ENCODE measurements around the gene SCAMP4. TPM values are rescaled to one million over a fixed set of nuclear protein-coding genes. Genes with fewer than 3 reads are reported as not detected.

SCAMP4 gene
- total and polyA plus RNA-seq, 2 of the 13 experiments (the other 11 are each of a cell fraction or from before 2014, with no cell fraction given) = 10.7 to 13.7 TPM

- DNase-seq (ENCODE audit: low spot score) (no peak), ATAC-seq (no peak), FAIRE-seq (no peak)
- in situ Hi-C loops (cut with HindIII; ENCODE audit: extremely low pct_ligation_motif_present, low pct_unique_long_range_greater_than_20kb) (no loop called here), intact Hi-C loops (cut with micrococcal nuclease; ENCODE audit: unreplicated experiment) (no loop called here)
- Histone ChIP-seq H2AFZ (ENCODE audit: low read length) (no peak overlapping the region), H3K27me3 (ENCODE audit: control insufficient read depth in 1 of 2, insufficient read depth in 2 of 2, low read length in 2 of 2) (no peaks in the 10 kb centered on the region; a peak in 1 of 5 replicates), H3K36me3 (replicated peaks in 1 of 2; ENCODE audit: control insufficient read depth in 1 of 2, insufficient read depth in 2 of 2, low read length in 2 of 2) (0 out of 5 replicates have a peak, but pooled peaks cover 2 to 3% of the 10 kb centered on the region in 2 experiments), H4K20me1 (ENCODE audit: insufficient read depth, low read length) (peaks cover 55% of the 10 kb centered on the region), H3K79me2 (ENCODE audit: insufficient read depth, low read length) (peaks cover 49% of the 10 kb centered on the region), H3K9me3 (ENCODE audit: low read length) (no peaks in the 10 kb centered on the region), H3K27ac (ENCODE audit: extremely low read length, insufficient read depth, low read length) (no peak overlapping the region), H3K4me2 (ENCODE audit: low read depth, low read length) (no peak overlapping the region), H3K9ac (ENCODE audit: insufficient read depth, low read depth, low read length) (no peak overlapping the region), H3K4me1 (ENCODE audit: insufficient read depth, low read length) (peaks cover 52% of the 10 kb centered on the region), H3K4me3 (replicated peaks in 1 of 3; ENCODE audit: insufficient read depth in 1 of 3, low read depth in 2 of 3, low read length in 3 of 3) (no peak overlapping the region)
- ChIA-PET CTCF (ENCODE audit: low intra/inter-chr PET ratio, low total read pairs) (no interaction called here), POLR2A (interaction anchor here (1.2 kb wide), 1 partner anchor 366 kb away, joined by 4 read pairs; no protein-coding TSS in a partner anchor)
- no TSS peak for BruUV-seq (replicated peaks)
- no CpG with 5 or more reads among the region's 6 CpGs for WGBS (ENCODE audit: low lambda C conversion rate)
- TF ChIP-seq WIZ (CRISPR knock-in tag; IDR thresholded peaks at IDR 0.05) = no peak
- no peak for TF ChIP-seq ZFP36L1 (CRISPR knock-in tag; IDR thresholded peaks at IDR 0.05)
- no peak for TF ChIP-seq ZBTB1 (CRISPR knock-in tag; IDR thresholded peaks at IDR 0.05; ENCODE audit: borderline replicate concordance)
- TF ChIP-seq ESRRA (CRISPR knock-in tag; IDR thresholded peaks at IDR 0.05; ENCODE audit: low read depth) = no peak
- TF ChIP-seq ZBTB7A (CRISPR knock-in tag; IDR thresholded peaks at IDR 0.05) = no peak
- no peak for TF ChIP-seq DPF2 (CRISPR knock-in tag; IDR thresholded peaks at IDR 0.05; ENCODE audit: borderline replicate concordance, low read depth)
- no peak for TF ChIP-seq ZC3H13 (CRISPR knock-in tag; IDR thresholded peaks at IDR 0.05)
- no peak for TF ChIP-seq HNF4G (IDR thresholded peaks at IDR 0.05; ENCODE audit: borderline replicate concordance, low read depth, low read length)
- no peak for TF ChIP-seq HNF4G (CRISPR knock-in tag; IDR thresholded peaks at IDR 0.05; ENCODE audit: borderline replicate concordance, low read depth)
- no peak for TF ChIP-seq ZNF652 (CRISPR knock-in tag; IDR thresholded peaks at IDR 0.05; ENCODE audit: borderline replicate concordance, low read depth)
- TF ChIP-seq RNF2 (conservative IDR thresholded peaks at IDR 0.05; ENCODE audit: low read depth) = no peak
- no peak for TF ChIP-seq REL (CRISPR knock-in tag; conservative IDR thresholded peaks at IDR 0.05)
- TF ChIP-seq, protein P1, sequence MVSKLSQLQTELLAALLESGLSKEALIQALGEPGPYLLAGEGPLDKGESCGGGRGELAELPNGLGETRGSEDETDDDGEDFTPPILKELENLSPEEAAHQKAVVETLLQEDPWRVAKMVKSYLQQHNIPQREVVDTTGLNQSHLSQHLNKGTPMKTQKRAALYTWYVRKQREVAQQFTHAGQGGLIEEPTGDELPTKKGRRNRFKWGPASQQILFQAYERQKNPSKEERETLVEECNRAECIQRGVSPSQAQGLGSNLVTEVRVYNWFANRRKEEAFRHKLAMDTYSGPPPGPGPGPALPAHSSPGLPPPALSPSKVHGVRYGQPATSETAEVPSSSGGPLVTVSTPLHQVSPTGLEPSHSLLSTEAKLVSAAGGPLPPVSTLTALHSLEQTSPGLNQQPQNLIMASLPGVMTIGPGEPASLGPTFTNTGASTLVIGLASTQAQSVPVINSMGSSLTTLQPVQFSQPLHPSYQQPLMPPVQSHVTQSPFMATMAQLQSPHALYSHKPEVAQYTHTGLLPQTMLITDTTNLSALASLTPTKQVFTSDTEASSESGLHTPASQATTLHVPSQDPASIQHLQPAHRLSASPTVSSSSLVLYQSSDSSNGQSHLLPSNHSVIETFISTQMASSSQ (IDR thresholded peaks at IDR 0.05; ENCODE audit: low read depth) = no peak
- TF ChIP-seq, protein P1 (CRISPR knock-in tag; IDR thresholded peaks at IDR 0.05; ENCODE audit: borderline replicate concordance) = no peak
- TF ChIP-seq MAX (IDR thresholded peaks at IDR 0.05) = no peak
- TF ChIP-seq NONO (IDR thresholded peaks at IDR 0.05) = no peak
- TF ChIP-seq NONO (CRISPR knock-in tag; conservative IDR thresholded peaks at IDR 0.05) = no peak
- no peak for TF ChIP-seq PREB (CRISPR knock-in tag; IDR thresholded peaks at IDR 0.05)
- TF ChIP-seq XBP1 (CRISPR knock-in tag; IDR thresholded peaks at IDR 0.05) = no peak
These were observed 48.9 kb upstream of the SCAMP4 start for GRCh38 chr19:1856345-1856697.

Data from HepG2 (cell line).